Hepatocyte (in vitro differentiated cells): ENCODE results near the gene COL20A1.
"Not testable (repeated sequence)": the region's sequence is repeated elsewhere in the genome, so short reads cannot be mapped to it uniquely, and the experiment has no call there.

Source experiments
- CTCF ChIP-seq: fragments of 200-600 bp; sonication (generic); IDR thresholded peaks from 2 replicates; pipeline ENCODE4 v1.5.1; 2016; ENCODE audit warnings: antibody characterized with exemption, mild to moderate bottlenecking; ENCODE audit not compliant: poor library complexity
- EZH2 ChIP-seq: fragments of 200-600 bp; sonication (generic); IDR thresholded peaks from 2 replicates; pipeline ENCODE4 v1.6.1; 2016; ENCODE audit warnings: antibody characterized with exemption, mild to moderate bottlenecking, borderline replicate concordance

- TF ChIP-seq EZH2, CTCF: not testable (repeated sequence)
These were observed 42.1 kb downstream of the COL20A1 start for GRCh38 chr20:63335060-63335459.
